ENCODE data around the gene ASS1.

DNA sequence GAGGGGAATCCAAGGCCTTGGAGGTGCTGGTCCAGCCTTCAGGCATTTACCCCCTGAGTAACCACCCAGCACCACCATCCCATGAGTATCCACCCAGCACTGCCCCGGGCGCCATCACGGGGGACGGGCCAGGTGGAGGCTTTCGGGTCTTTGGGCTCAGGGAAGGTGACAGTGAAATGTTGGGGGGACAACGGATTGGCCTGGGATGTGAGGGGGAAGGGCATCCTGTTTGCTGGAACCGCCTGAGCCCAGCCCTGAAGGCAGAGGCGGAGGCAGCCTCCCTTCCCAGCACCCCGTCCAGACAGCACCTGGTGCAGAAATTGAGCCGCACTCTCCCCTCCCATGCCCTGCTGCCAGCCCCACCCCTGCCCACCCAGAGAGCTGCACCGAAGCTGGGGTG, 17.0 kb downstream of the ASS1 start:
- TF ChIP-seq, protein P1, sequence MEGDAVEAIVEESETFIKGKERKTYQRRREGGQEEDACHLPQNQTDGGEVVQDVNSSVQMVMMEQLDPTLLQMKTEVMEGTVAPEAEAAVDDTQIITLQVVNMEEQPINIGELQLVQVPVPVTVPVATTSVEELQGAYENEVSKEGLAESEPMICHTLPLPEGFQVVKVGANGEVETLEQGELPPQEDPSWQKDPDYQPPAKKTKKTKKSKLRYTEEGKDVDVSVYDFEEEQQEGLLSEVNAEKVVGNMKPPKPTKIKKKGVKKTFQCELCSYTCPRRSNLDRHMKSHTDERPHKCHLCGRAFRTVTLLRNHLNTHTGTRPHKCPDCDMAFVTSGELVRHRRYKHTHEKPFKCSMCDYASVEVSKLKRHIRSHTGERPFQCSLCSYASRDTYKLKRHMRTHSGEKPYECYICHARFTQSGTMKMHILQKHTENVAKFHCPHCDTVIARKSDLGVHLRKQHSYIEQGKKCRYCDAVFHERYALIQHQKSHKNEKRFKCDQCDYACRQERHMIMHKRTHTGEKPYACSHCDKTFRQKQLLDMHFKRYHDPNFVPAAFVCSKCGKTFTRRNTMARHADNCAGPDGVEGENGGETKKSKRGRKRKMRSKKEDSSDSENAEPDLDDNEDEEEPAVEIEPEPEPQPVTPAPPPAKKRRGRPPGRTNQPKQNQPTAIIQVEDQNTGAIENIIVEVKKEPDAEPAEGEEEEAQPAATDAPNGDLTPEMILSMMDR (conservative IDR thresholded peaks at IDR 0.05 in 1 of 2, IDR thresholded peaks at IDR 0.05 in 1 of 2; ENCODE audit: low read depth in 1 of 2, low read length in 2 of 2) = no peak
- TF ChIP-seq EZH2 (IDR thresholded peaks at IDR 0.05; ENCODE audit: low read length, missing control alignments) = no peak

Measured in fibroblast of lung (primary cell).